Astrocyte (in vitro differentiated cells and primary cell): Measurements from ENCODE around the gene PKHD1. TPM values are rescaled to one million over a fixed set of nuclear protein-coding genes. Genes with fewer than 3 reads are reported as not detected.

Source experiments
- DNase-seq: peaks from one replicate; pipeline ENCODE4 v3.0.0-alpha.2; 2010; ENCODE audit warnings: low read depth
- FAIRE-seq: peaks from 2 replicates; lab custom pipeline; 2011; peaks lifted over from hg19 to GRCh38; lab: Jason Lieb, UNC
- H2AFZ ChIP-seq: 2 replicates; pipeline ENCODE4 v1.6.0; 2012; ENCODE audit warnings: low read depth, low read length, inconsistent platforms
- H3K27ac ChIP-seq: 2 replicates; pipeline ENCODE4 v1.5.1; 2011; ENCODE audit warnings: low read depth, low read length, inconsistent platforms
- H3K27me3 ChIP-seq: 2 replicates; pipeline ENCODE4 v1.6.0; 2011; ENCODE audit warnings: low read length, inconsistent platforms; ENCODE audit not compliant: insufficient read depth
- H3K36me3 ChIP-seq: 2 replicates; pipeline ENCODE4 v1.5.1; 2011; ENCODE audit warnings: low read length, inconsistent platforms; ENCODE audit not compliant: insufficient read depth
- H3K4me1 ChIP-seq: 2 replicates; pipeline ENCODE4 v1.5.1; 2011; ENCODE audit warnings: low read length, inconsistent platforms; ENCODE audit not compliant: insufficient read depth
- H3K4me2 ChIP-seq: 2 replicates; pipeline ENCODE4 v1.6.0; 2012; ENCODE audit warnings: low read length, inconsistent platforms
- H3K4me3 ChIP-seq: 2 replicates; pipeline ENCODE4 v1.5.1; 2011; ENCODE audit warnings: low read depth, mild to moderate bottlenecking, low read length, inconsistent platforms; ENCODE audit not compliant: insufficient read depth
- H3K79me2 ChIP-seq: 2 replicates; pipeline ENCODE4 v1.6.0; 2012; ENCODE audit warnings: mild to moderate bottlenecking, low read length, inconsistent platforms; ENCODE audit not compliant: insufficient read depth
- H3K9ac ChIP-seq: 2 replicates; pipeline ENCODE4 v1.6.0; 2012; ENCODE audit warnings: mild to moderate bottlenecking, low read length, inconsistent platforms
- H3K9me3 ChIP-seq: 2 replicates; pipeline ENCODE4 v1.5.1; 2012; ENCODE audit warnings: low read depth, mild to moderate bottlenecking, low read length, inconsistent platforms; ENCODE audit not compliant: insufficient read depth
- H4K20me1 ChIP-seq: 2 replicates; pipeline ENCODE4 v1.6.0; 2012; ENCODE audit warnings: low read length, inconsistent platforms; ENCODE audit not compliant: insufficient read depth
- H3K27ac Mint-ChIP-seq: one replicate; pipeline ENCODE4 v1.8.0; 2021; ENCODE audit warnings: mild to moderate bottlenecking, mixed read lengths; ENCODE audit not compliant: unreplicated experiment
- H3K27me3 Mint-ChIP-seq: one replicate; pipeline ENCODE4 v1.8.0; 2021; ENCODE audit warnings: low read depth, mixed read lengths; ENCODE audit not compliant: unreplicated experiment
- H3K36me3 Mint-ChIP-seq: one replicate; pipeline ENCODE4 v1.8.0; 2021; ENCODE audit warnings: low read depth, mixed read lengths; ENCODE audit not compliant: unreplicated experiment
- H3K4me1 Mint-ChIP-seq: one replicate; pipeline ENCODE4 v1.8.0; 2021; ENCODE audit warnings: low read depth, mixed read lengths; ENCODE audit not compliant: unreplicated experiment
- H3K4me3 Mint-ChIP-seq: one replicate; pipeline ENCODE4 v1.8.0; 2021; ENCODE audit warnings: mild to moderate bottlenecking, moderate library complexity, mixed read lengths; ENCODE audit not compliant: unreplicated experiment
- H3K9me3 Mint-ChIP-seq: one replicate; pipeline ENCODE4 v1.8.0; 2021; ENCODE audit warnings: mild to moderate bottlenecking, mixed read lengths; ENCODE audit not compliant: unreplicated experiment
- EZH2 ChIP-seq: IDR thresholded peaks from 2 replicates; pipeline ENCODE4 v1.6.1; 2012; ENCODE audit warnings: mild to moderate bottlenecking, low read length, inconsistent platforms; ENCODE audit not compliant: insufficient read depth
- total RNA-seq: library from RNA; stranded (reverse); gene quantifications from 2 replicates; pipeline ENCODE4 v1.2.1, GENCODE V29; 2021
- TF ChIP-seq, protein P1 (sequence below): IDR thresholded peaks from 2 replicates; pipeline ENCODE4 v1.5.1; 2011; ENCODE audit warnings: low read depth, mild to moderate bottlenecking, inconsistent platforms, low read length, moderate library complexity; ENCODE audit not compliant: insufficient read depth

The PKHD1 gene
- total RNA-seq, 1 donor from 2014 or later = 0.16 TPM

DNA sequence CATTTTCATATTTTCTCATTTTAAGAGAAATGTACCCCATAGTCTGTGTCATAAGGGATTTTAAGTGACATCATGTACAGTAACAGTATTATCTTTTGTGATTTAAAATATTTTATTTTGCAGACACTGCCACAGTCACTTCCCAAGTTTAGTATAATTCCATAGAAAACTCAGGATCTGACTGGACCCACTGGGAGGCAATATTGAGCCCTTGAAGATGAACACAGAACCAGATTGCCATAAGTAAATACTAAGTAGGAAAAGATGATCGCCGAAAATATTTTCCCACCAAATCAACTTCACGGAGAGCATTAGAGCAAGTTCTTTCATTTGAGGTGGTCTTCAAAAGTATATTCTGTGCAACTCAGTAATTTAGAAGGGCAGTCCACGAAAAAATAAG lies 17.6 kb upstream of the PKHD1 start:
- H3K79me2 ChIP-seq = no peaks in the 10 kb centered on the region
- H3K4me1 ChIP-seq = no peaks in the 10 kb centered on the region
- no peaks in the 10 kb centered on the region for H3K9me3 Mint-ChIP-seq
- H3K9me3 ChIP-seq = no peaks in the 10 kb centered on the region
- peaks cover 6% of the 10 kb centered on the region for H3K4me1 Mint-ChIP-seq
- H4K20me1 ChIP-seq = no peaks in the 10 kb centered on the region
- no peak overlapping the region for H3K4me3 ChIP-seq
- no peaks in the 10 kb centered on the region for H3K36me3 ChIP-seq
- DNase-seq = no peak
- no peak overlapping the region for H3K4me2 ChIP-seq
- H3K27ac Mint-ChIP-seq = no peak overlapping the region
- no peaks in the 10 kb centered on the region for H3K27me3 ChIP-seq
- no peaks in the 10 kb centered on the region for H3K36me3 Mint-ChIP-seq
- no peak overlapping the region for H2AFZ ChIP-seq
- no peak overlapping the region for H3K27ac ChIP-seq
- TF ChIP-seq, protein P1, sequence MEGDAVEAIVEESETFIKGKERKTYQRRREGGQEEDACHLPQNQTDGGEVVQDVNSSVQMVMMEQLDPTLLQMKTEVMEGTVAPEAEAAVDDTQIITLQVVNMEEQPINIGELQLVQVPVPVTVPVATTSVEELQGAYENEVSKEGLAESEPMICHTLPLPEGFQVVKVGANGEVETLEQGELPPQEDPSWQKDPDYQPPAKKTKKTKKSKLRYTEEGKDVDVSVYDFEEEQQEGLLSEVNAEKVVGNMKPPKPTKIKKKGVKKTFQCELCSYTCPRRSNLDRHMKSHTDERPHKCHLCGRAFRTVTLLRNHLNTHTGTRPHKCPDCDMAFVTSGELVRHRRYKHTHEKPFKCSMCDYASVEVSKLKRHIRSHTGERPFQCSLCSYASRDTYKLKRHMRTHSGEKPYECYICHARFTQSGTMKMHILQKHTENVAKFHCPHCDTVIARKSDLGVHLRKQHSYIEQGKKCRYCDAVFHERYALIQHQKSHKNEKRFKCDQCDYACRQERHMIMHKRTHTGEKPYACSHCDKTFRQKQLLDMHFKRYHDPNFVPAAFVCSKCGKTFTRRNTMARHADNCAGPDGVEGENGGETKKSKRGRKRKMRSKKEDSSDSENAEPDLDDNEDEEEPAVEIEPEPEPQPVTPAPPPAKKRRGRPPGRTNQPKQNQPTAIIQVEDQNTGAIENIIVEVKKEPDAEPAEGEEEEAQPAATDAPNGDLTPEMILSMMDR = no peak
- no peak for TF ChIP-seq EZH2
- H3K27me3 Mint-ChIP-seq = peaks cover 11% of the 10 kb centered on the region
- no peak for FAIRE-seq
- no peak overlapping the region for H3K9ac ChIP-seq
- no peak overlapping the region for H3K4me3 Mint-ChIP-seq

DNA sequence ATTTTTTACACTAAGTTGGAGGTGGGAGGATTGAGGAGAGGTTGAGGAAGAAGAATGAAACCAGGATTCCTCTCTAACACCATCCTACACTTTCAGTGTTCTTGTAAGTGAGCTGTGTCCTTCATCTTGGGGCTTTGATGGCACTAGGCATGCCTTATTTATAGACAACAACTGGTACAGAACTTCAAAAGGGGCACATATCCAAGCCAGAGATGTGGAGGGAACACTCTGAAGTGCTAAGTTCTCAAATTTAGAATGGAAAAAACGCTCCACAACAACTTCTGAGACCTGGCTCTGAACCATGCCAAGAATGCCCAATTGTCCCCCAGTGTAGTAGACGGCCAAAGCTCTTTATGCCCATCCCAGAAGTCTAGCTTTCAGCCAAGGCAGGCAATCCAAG lies 16.2 kb upstream of the PKHD1 start:
- Mint-ChIP-seq H3K4me1 (peaks cover 6% of the 10 kb centered on the region), H3K36me3 (no peaks in the 10 kb centered on the region), H3K27me3 (peaks cover 11% of the 10 kb centered on the region), H3K27ac (no peak overlapping the region), H3K9me3 (no peaks in the 10 kb centered on the region), H3K4me3 (no peak overlapping the region)
- Histone ChIP-seq H2AFZ (no peak overlapping the region), H3K4me1 (no peaks in the 10 kb centered on the region), H3K9ac (no peak overlapping the region), H3K4me3 (no peak overlapping the region), H3K27ac (no peak overlapping the region), H3K36me3 (no peaks in the 10 kb centered on the region), H3K4me2 (no peak overlapping the region), H3K27me3 (no peaks in the 10 kb centered on the region), H3K9me3 (no peaks in the 10 kb centered on the region), H3K79me2 (no peaks in the 10 kb centered on the region), H4K20me1 (no peaks in the 10 kb centered on the region)
- TF ChIP-seq EZH2 = no peak
- TF ChIP-seq, protein P1 = no peak
- DNase-seq = no peak
- FAIRE-seq = no peak

DNA sequence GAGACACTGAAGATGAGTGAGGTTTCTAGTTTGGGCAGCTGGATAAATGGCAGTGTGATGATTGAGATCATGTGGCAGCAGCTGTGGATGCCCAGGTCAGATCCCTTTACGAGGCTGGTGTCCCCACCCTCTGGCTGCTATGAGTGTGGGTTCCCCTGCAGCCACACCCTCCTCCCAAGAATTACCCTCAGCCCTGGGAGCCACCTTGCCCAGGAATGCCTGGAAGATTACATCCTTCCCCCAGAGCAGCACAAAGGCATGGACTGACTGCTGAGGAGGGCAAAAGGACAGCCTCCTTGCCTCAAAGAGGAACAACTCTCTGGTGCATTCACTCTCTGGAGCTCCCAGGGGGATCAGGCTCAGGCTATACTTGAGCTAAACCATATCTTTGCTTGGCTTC lies 15.0 kb upstream of the PKHD1 start:
- Histone ChIP-seq H3K36me3 (no peaks in the 10 kb centered on the region), H3K4me2 (no peak overlapping the region), H3K27ac (no peak overlapping the region), H3K9me3 (no peaks in the 10 kb centered on the region), H3K4me3 (no peak overlapping the region), H3K79me2 (no peaks in the 10 kb centered on the region), H3K9ac (no peak overlapping the region), H2AFZ (no peak overlapping the region), H3K4me1 (no peaks in the 10 kb centered on the region), H3K27me3 (no peaks in the 10 kb centered on the region), H4K20me1 (no peaks in the 10 kb centered on the region)
- DNase-seq (no peak), FAIRE-seq (no peak)
- H3K27ac Mint-ChIP-seq = no peak overlapping the region
- H3K4me3 Mint-ChIP-seq = no peak overlapping the region
- no peaks in the 10 kb centered on the region for H3K4me1 Mint-ChIP-seq
- H3K9me3 Mint-ChIP-seq = peaks cover 1% of the 10 kb centered on the region
- no peak for TF ChIP-seq EZH2
- TF ChIP-seq, protein P1 = no peak
- no peaks in the 10 kb centered on the region for H3K36me3 Mint-ChIP-seq
- peaks cover 11% of the 10 kb centered on the region for H3K27me3 Mint-ChIP-seq
